GM23338 (cell line): ENCODE results near the gene TPD52L2. TPM values are rescaled to one million over a fixed set of nuclear protein-coding genes. Genes with fewer than 3 reads are reported as not detected.
"Not testable (repeated sequence)": the region's sequence is repeated elsewhere in the genome, so short reads cannot be mapped to it uniquely, and the experiment has no call there.

Experiments used
- ATAC-seq: fragments of 200-7000 bp; cut with Tn5 transposase; 3 replicates; pipeline ENCODE4 v1.9.1; 2020
- DNase-seq: peaks from one replicate; pipeline ENCODE4 v3.0.0-alpha.2; 2015; ENCODE audit warnings: low spot score
- H2AFZ ChIP-seq: fragments of 200-600 bp; sonication (generic); 2 replicates; pipeline ENCODE4 v1.8.0; 2016; ENCODE audit warnings: antibody characterized with exemption, mild to moderate bottlenecking, moderate library complexity
- H3F3A ChIP-seq: fragments of 200-600 bp; sonication (generic); replicated peaks from 2 replicates; pipeline ENCODE4 v1.8.0; 2017; ENCODE audit warnings: antibody characterized with exemption, mixed run types, low read depth
- H3K27ac ChIP-seq: fragments of 200-600 bp; sonication (generic); 2 replicates; pipeline ENCODE4 v1.6.1; 2016; ENCODE audit warnings: low read depth
- H3K27me3 ChIP-seq: fragments of 200-600 bp; sonication (generic); 2 replicates; pipeline ENCODE4 v1.8.0; 2016; ENCODE audit warnings: mild to moderate bottlenecking, mixed run types, moderate library complexity; ENCODE audit not compliant: insufficient read depth
- H3K36me3 ChIP-seq: fragments of 200-600 bp; sonication (generic); 2 replicates; pipeline ENCODE4 v1.8.0; 2016; ENCODE audit warnings: mild to moderate bottlenecking; ENCODE audit not compliant: insufficient read depth
- H3K4me1 ChIP-seq: fragments of 200-600 bp; sonication (generic); 2 replicates; pipeline ENCODE4 v1.8.0; 2016; ENCODE audit warnings: mild to moderate bottlenecking, moderate library complexity; ENCODE audit not compliant: insufficient read depth
- H3K4me2 ChIP-seq: fragments of 200-600 bp; sonication (generic); 2 replicates; pipeline ENCODE4 v1.7.1; 2017; ENCODE audit warnings: mixed run types
- H3K4me3 ChIP-seq: fragments of 200-600 bp; sonication (generic); 2 replicates; pipeline ENCODE4 v1.6.1; 2016; ENCODE audit warnings: mixed run types
- H3K79me2 ChIP-seq: fragments of 200-600 bp; sonication (generic); replicated peaks from 2 replicates; pipeline ENCODE4 v1.8.0; 2017; ENCODE audit warnings: mild to moderate bottlenecking; ENCODE audit not compliant: insufficient read depth
- H3K9me2 ChIP-seq: fragments of 200-600 bp; sonication (generic); 2 replicates; pipeline ENCODE4 v1.8.0; 2017; ENCODE audit not compliant: insufficient read depth
- H4K20me1 ChIP-seq: fragments of 200-600 bp; sonication (generic); replicated peaks from 2 replicates; pipeline ENCODE4 v1.8.0; 2017; ENCODE audit warnings: mild to moderate bottlenecking; ENCODE audit not compliant: insufficient read depth
- H3K27ac Mint-ChIP-seq: 2 replicates; pipeline ENCODE4 v1.8.0; 2020; ENCODE audit warnings: inconsistent platforms, mild to moderate bottlenecking, moderate library complexity, mixed read lengths
- H3K27me3 Mint-ChIP-seq: 3 replicates; pipeline ENCODE4 v1.8.0; 2022; ENCODE audit warnings: low read depth, mild to moderate bottlenecking, moderate library complexity, mixed read lengths, inconsistent platforms; ENCODE audit not compliant: insufficient read depth, poor library complexity
- H3K36me3 Mint-ChIP-seq: 3 replicates; pipeline ENCODE4 v1.8.0; 2021; ENCODE audit warnings: low read depth, mild to moderate bottlenecking, inconsistent platforms, moderate library complexity, mixed read lengths
- H3K4me1 Mint-ChIP-seq: 3 replicates; pipeline ENCODE4 v1.8.0; 2020; ENCODE audit warnings: mild to moderate bottlenecking, inconsistent platforms, mixed read lengths
- H3K4me3 Mint-ChIP-seq: 3 replicates; pipeline ENCODE4 v1.8.0; 2021; ENCODE audit warnings: moderate library complexity, mild to moderate bottlenecking, inconsistent platforms, mixed read lengths
- H3K9me3 Mint-ChIP-seq: 3 replicates; pipeline ENCODE4 v1.8.0; 2020; ENCODE audit warnings: moderate library complexity, mild to moderate bottlenecking, inconsistent platforms, mixed read lengths
- EZH2 ChIP-seq: fragments of 200-600 bp; sonication (generic); IDR thresholded peaks from one replicate; pipeline ENCODE4 v1.8.0; 2017; ENCODE audit warnings: antibody characterized with exemption, mild to moderate bottlenecking, low read depth; ENCODE audit not compliant: unreplicated experiment
- EZH2phosphoT487 ChIP-seq: fragments of 200-600 bp; sonication (generic); IDR thresholded peaks from one replicate; pipeline ENCODE4 v1.8.1; 2018; ENCODE audit warnings: antibody characterized with exemption; ENCODE audit not compliant: unreplicated experiment
- NANOG ChIP-seq: IDR thresholded peaks from 2 replicates; pipeline ENCODE4 v1.6.1; 2016; ENCODE audit warnings: antibody characterized with exemption, borderline replicate concordance
- POLR2AphosphoS5 ChIP-seq: IDR thresholded peaks from 2 replicates; pipeline ENCODE4 v1.6.1; 2016; ENCODE audit warnings: antibody characterized with exemption, low read depth
- REST ChIP-seq: IDR thresholded peaks from one replicate; pipeline ENCODE4 v1.6.1; 2018; ENCODE audit warnings: antibody characterized with exemption; ENCODE audit not compliant: unreplicated experiment
- ZNF331 ChIP-seq: fragments of 250-450 bp; sonication (Bioruptor Pico); IDR thresholded peaks from 2 replicates; pipeline ENCODE4 v1.5.0; 2020; ENCODE audit warnings: low read depth, mild to moderate bottlenecking, moderate library complexity
- ZNF462 ChIP-seq: fragments of 250-450 bp; sonication (Bioruptor Pico); IDR thresholded peaks from 2 replicates; pipeline ENCODE4 v1.5.0; 2020; ENCODE audit warnings: mild to moderate bottlenecking, moderate library complexity
- polyA plus RNA-seq: library from polyadenylated mRNA; unstranded; fragments of >200 nt; fragmentation: Nextera tagmentation; extraction: Ambion mirVana; gene quantifications from 2 replicates; pipeline ENCODE4 v1.2.1, GENCODE V29; 2016
- total RNA-seq: library from RNA; depleted of rRNA; stranded (reverse); fragments of >200 nt; shearing (Covaris generic); gene quantifications from 2 replicates; pipeline ENCODE4 v1.2.3, GENCODE V29; 2014
- TF ChIP-seq, protein P1 (sequence below), 2 experiments: fragments of 200-600 bp in 1 of 2; sonication (generic) in 1 of 2; conservative IDR thresholded peaks; 2 replicates each; pipeline versions ENCODE4 v1.5.1 to v1.6.1; 2016 to 2017; ENCODE audit warnings: antibody characterized with exemption in 2 of 2, low read depth in 2 of 2, mild to moderate bottlenecking in 2 of 2, moderate library complexity in 1 of 2

TPD52L2 gene
- total and polyA plus RNA-seq, 2 experiments from 2014 or later, result 40.2 to 103 TPM

- TF ChIP-seq ZNF462 (CRISPR knock-in tag), result no peak
Measured at GRCh38 chr20:63873477-63873971, 8.5 kb downstream of the TPD52L2 start (continued).

DNA sequence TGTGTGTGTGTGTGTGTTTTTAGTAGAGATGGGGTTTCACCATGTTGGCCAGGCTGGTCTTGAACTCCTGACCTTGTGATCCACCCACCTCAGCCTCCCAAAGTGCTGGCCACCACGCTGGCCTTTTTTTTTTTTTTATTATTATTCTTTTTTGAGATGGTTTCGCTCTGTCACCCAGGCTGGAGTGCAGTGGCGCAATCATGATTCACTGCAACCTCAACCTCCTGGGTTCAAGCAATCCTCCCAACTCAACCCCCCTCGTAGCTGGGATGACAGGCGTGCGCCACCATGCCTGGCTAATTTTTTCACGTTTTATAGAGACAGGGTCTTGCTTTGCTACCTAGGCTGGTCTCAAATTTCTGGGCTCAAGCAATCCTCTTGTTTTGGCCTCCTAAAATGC, 9.2 kb downstream of the TPD52L2 start:
- ATAC-seq, result not testable (repeated sequence)
- peaks cover 20% of the 10 kb centered on the region for H4K20me1 ChIP-seq

DNA sequence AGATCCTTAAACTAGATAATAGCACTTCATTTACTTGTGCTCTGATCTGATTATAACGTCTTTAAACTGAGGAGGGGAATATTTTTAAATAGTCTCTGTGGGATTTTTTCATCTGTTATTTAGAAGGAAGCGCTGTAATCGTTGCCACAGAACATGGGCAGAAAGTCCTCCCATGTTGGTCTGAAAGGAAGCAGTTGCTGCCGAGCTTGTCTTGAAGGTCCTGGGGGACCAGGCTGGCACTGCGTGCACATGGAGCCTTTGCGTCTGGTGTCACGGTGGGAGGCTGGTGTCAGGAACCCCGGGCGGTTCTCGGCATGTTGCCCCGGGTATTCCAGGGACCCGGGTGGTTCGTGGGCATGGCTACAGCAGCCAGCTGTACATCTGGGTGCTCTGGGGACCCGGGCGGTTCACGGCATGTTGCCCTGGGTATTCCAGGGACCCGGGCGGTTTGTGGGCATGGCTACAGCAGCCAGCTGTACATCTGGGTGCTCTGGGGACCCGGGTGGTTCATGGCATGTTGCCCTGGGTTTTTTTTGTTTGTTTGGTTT, 11.5 kb downstream of the TPD52L2 start:
- Histone ChIP-seq H3K36me3 (peaks cover 34% of the 10 kb centered on the region), H3K27me3 (no peaks in the 10 kb centered on the region), H4K20me1 (peaks cover 19% of the 10 kb centered on the region), H3F3A (peaks cover 14% of the 10 kb centered on the region; the same call in 1 of the 2 replicates), H3K27ac (no peak overlapping the region), H2AFZ (no peak overlapping the region), H3K79me2 (peaks cover 27% of the 10 kb centered on the region), H3K4me1 (no peaks in the 10 kb centered on the region), H3K4me2 (no peak overlapping the region), H3K9me2 (no peaks in the 10 kb centered on the region), H3K4me3 (no peak overlapping the region)
- Mint-ChIP-seq H3K27me3 (peaks cover 3% of the 10 kb centered on the region), H3K27ac (no peak overlapping the region), H3K9me3 (no peaks in the 10 kb centered on the region), H3K4me3 (no peak overlapping the region), H3K4me1 (no peaks in the 10 kb centered on the region), H3K36me3 (peaks cover 66% of the 10 kb centered on the region)
- no peak for ATAC-seq
- no peak for DNase-seq
- TF ChIP-seq, protein P1, sequence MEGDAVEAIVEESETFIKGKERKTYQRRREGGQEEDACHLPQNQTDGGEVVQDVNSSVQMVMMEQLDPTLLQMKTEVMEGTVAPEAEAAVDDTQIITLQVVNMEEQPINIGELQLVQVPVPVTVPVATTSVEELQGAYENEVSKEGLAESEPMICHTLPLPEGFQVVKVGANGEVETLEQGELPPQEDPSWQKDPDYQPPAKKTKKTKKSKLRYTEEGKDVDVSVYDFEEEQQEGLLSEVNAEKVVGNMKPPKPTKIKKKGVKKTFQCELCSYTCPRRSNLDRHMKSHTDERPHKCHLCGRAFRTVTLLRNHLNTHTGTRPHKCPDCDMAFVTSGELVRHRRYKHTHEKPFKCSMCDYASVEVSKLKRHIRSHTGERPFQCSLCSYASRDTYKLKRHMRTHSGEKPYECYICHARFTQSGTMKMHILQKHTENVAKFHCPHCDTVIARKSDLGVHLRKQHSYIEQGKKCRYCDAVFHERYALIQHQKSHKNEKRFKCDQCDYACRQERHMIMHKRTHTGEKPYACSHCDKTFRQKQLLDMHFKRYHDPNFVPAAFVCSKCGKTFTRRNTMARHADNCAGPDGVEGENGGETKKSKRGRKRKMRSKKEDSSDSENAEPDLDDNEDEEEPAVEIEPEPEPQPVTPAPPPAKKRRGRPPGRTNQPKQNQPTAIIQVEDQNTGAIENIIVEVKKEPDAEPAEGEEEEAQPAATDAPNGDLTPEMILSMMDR (conservative IDR thresholded peaks at IDR 0.05; ENCODE audit: low read depth in 2 of 2), result no peak
- TF ChIP-seq POLR2AphosphoS5 (no peak), EZH2phosphoT487 (no peak), REST (no peak), ZNF331 (no peak), NANOG (no peak), EZH2 (no peak)

More for the DNA sequence above, 9.2 kb downstream of the TPD52L2 start:
- H2AFZ ChIP-seq, H3K9me2 ChIP-seq, DNase-seq, H3K27ac Mint-ChIP-seq, H3K4me1 ChIP-seq, H3K27ac ChIP-seq, H3K4me3 Mint-ChIP-seq, H3K4me1 Mint-ChIP-seq, H3K9me3 Mint-ChIP-seq, H3K4me3 ChIP-seq, H3K27me3 Mint-ChIP-seq, H3K4me2 ChIP-seq, H3K27me3 ChIP-seq: not testable (repeated sequence)
- peaks cover 83% of the 10 kb centered on the region for H3K36me3 Mint-ChIP-seq
- H3K79me2 ChIP-seq, result peaks cover 31% of the 10 kb centered on the region
- peaks cover 22% of the 10 kb centered on the region for H3F3A ChIP-seq
- H3K36me3 ChIP-seq, result peaks cover 45% of the 10 kb centered on the region
